Measurements from ENCODE around the gene DAPK1. TPM values are rescaled to one million over a fixed set of nuclear protein-coding genes. Genes with fewer than 3 reads are reported as not detected.

Gene DAPK1
- total and polyA plus RNA-seq, 3 donors from 2014 or later, result 35.1 to 74.6 (median 71.0) TPM

- no peak for DNase-seq
- no peaks in the 10 kb centered on the region for H3K27me3 ChIP-seq
- no peaks in the 10 kb centered on the region for H3K36me3 ChIP-seq (ENCODE audit: low read depth, missing control alignments)
- no peak overlapping the region for H3K4me3 ChIP-seq
- intact Hi-C loops (cut with DNase I; ENCODE audit: low total_unique reads), result no loop called here
- no peak for TF ChIP-seq POLR2A (IDR thresholded peaks at IDR 0.05)
- TF ChIP-seq CTCF (IDR thresholded peaks at IDR 0.05), result no peak
- no peaks in the 10 kb centered on the region for H3K9me3 ChIP-seq
- WGBS, 2 donors, result 57 to 61% methylated on average over 7 of the region's 7 CpGs
- no peak overlapping the region for H3K27ac ChIP-seq
- no peaks in the 10 kb centered on the region for H3K4me1 ChIP-seq
Measured at GRCh38 chr9:87464110-87464991, 33.3 kb upstream of the DAPK1 start.

DNA sequence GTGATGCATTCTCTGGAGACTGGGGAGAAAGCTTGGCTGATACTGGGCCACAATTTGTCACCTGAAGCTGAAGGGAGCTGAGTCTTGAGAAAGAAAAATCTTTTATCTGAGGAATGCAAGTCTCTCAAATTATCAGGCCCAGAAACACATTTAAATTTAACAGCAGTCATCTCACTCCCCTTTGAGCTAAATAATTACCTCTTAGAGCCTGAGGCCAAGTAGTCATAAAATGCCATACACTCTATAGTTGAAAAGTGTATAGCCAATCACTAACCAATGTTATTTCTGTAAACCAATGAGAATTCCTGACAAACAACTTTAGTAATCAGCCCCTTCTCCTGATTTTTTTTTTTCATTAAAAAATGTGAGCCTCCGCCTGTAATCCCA, 32.7 kb upstream of the DAPK1 start:
- Histone ChIP-seq H3K4me1 (no peaks in the 10 kb centered on the region), H3K9me3 (no peaks in the 10 kb centered on the region), H3K36me3 (ENCODE audit: low read depth, missing control alignments) (no peaks in the 10 kb centered on the region), H3K27me3 (no peaks in the 10 kb centered on the region), H3K4me3 (no peak overlapping the region), H3K27ac (no peak overlapping the region)
- no peak for DNase-seq
- intact Hi-C loops (cut with DNase I; ENCODE audit: low total_unique reads), result no loop called here
- WGBS, 2 donors, result 94 to 100% methylated on average over 1 of the region's 1 CpG
- TF ChIP-seq POLR2A (IDR thresholded peaks at IDR 0.05) (no peak), CTCF (IDR thresholded peaks at IDR 0.05) (no peak)

- Histone ChIP-seq H3K4me1 (no peaks in the 10 kb centered on the region), H3K4me3 (no peak overlapping the region), H3K9me3 (no peaks in the 10 kb centered on the region), H3K36me3 (ENCODE audit: low read depth, missing control alignments) (no peaks in the 10 kb centered on the region), H3K27ac (no peak overlapping the region), H3K27me3 (no peaks in the 10 kb centered on the region)
- intact Hi-C loops (cut with DNase I; ENCODE audit: low total_unique reads), result no loop called here
- DNase-seq, result no peak
- 85 to 89% methylated on average over 3 of the region's 3 CpGs for WGBS, 2 donors
- TF ChIP-seq CTCF (IDR thresholded peaks at IDR 0.05), result no peak
- TF ChIP-seq POLR2A (IDR thresholded peaks at IDR 0.05), result no peak
Measured at GRCh38 chr9:87465816-87466215, 31.9 kb upstream of the DAPK1 start.

GRCh38 chr9:87467187-87467586, 30.5 kb upstream of the DAPK1 start:
- H3K27me3 ChIP-seq, result no peaks in the 10 kb centered on the region
- intact Hi-C loops (cut with DNase I; ENCODE audit: low total_unique reads), result no loop called here
- H3K4me3 ChIP-seq, result no peak overlapping the region
- no peak for TF ChIP-seq CTCF (IDR thresholded peaks at IDR 0.05)
- TF ChIP-seq POLR2A (IDR thresholded peaks at IDR 0.05), result no peak
- no peaks in the 10 kb centered on the region for H3K4me1 ChIP-seq
- no peaks in the 10 kb centered on the region for H3K9me3 ChIP-seq
- WGBS, 2 donors, result 91 to 92% methylated on average over 6 of the region's 6 CpGs
- no peaks in the 10 kb centered on the region for H3K36me3 ChIP-seq (ENCODE audit: low read depth, missing control alignments)
- no peak overlapping the region for H3K27ac ChIP-seq
- DNase-seq, result no peak

All from testis (tissue), 3 donors.